T-helper 2 cell treated with Interferon-gamma antibody and Interleukin-4, amounts not matched to agents 100 ng/mL and 5 ng/mL, for 36 hours (primary cell): ENCODE data around the gene SBSN. TPM values are rescaled to one million over a fixed set of nuclear protein-coding genes. Genes with fewer than 3 reads are reported as not detected.
"Not testable (repeated sequence)": the region's sequence is repeated elsewhere in the genome, so short reads cannot be mapped to it uniquely, and the experiment has no call there.

Experiments
- intact Hi-C: fragments of 100-400 bp; cut with micrococcal nuclease; formaldehyde crosslinking; loops from one replicate; pipeline ENCODE4 v1.15.1; 2023
- total RNA-seq: library from RNA; stranded (reverse); gene quantifications from 2 replicates; pipeline ENCODE4 v1.2.3, GENCODE V29; 2022

SBSN gene
- total RNA-seq, 1 donor from 2014 or later = not detected

GRCh38 chr19:35478794-35479677 lies 49.1 kb downstream of the SBSN start:
- intact Hi-C loops = no loop called here

GRCh38 chr19:35476149-35476548 lies 52.0 kb downstream of the SBSN start:
- intact Hi-C loops = no loop called here

GRCh38 chr19:35474594-35474993 lies 53.5 kb downstream of the SBSN start:
- intact Hi-C loops = not testable (repeated sequence)

- intact Hi-C loops = no loop called here
These were observed 54.0 kb downstream of the SBSN start for GRCh38 chr19:35474104-35474503.

Other genes starting within 250 kb of the SBSN start
- gene HAMP, start 245.8 kb downstream of the SBSN start, total RNA-seq = 0.36 and 0.39 TPM in 2 replicates
- 0.09 and 0.36 TPM in 2 replicates for gene MAG, start 236.2 kb downstream of the SBSN start, total RNA-seq
- gene CD22, start 199.1 kb downstream of the SBSN start, total RNA-seq = 0.20 and 0.70 TPM in 2 replicates
- gene FFAR1, start 180.4 kb downstream of the SBSN start, total RNA-seq = not detected in 2 replicates
- 0.16 TPM in 1 of 2 replicates, not detected in the other for gene FFAR3, start 169.9 kb downstream of the SBSN start, total RNA-seq
- gene GPR42, start 157.2 kb downstream of the SBSN start, total RNA-seq = not detected in 2 replicates
- gene FFAR2, start 80.1 kb downstream of the SBSN start, total RNA-seq = not detected in 2 replicates
- not detected in 2 replicates for gene KRTDAP, start 37.8 kb downstream of the SBSN start, total RNA-seq
- not detected in 2 replicates for gene DMKN, start 14.7 kb downstream of the SBSN start, total RNA-seq
- not detected in 2 replicates for gene GAPDHS, start 5.1 kb upstream of the SBSN start, total RNA-seq
- 54.8 and 58.6 TPM in 2 replicates for gene TMEM147, start 17.3 kb upstream of the SBSN start, total RNA-seq
- gene ATP4A, start 35.3 kb upstream of the SBSN start, total RNA-seq = not detected in 2 replicates
- gene PMIS2, start 57.9 kb upstream of the SBSN start, total RNA-seq = not detected in 2 replicates
- 41.6 and 47.4 TPM in 2 replicates for gene HAUS5, start 84.4 kb upstream of the SBSN start, total RNA-seq
- 96.5 and 109 TPM in 2 replicates for gene RBM42, start 100.7 kb upstream of the SBSN start, total RNA-seq
- 0.80 and 1.3 TPM in 2 replicates for gene ETV2, start 113.4 kb upstream of the SBSN start, total RNA-seq
- gene COX6B1, start 120.0 kb upstream of the SBSN start, total RNA-seq = 489 and 495 TPM in 2 replicates
- 0.48 and 0.50 TPM in 2 replicates for gene UPK1A, start 138.2 kb upstream of the SBSN start, total RNA-seq
- gene ZBTB32, start 176.2 kb upstream of the SBSN start, total RNA-seq = 55.9 and 57.1 TPM in 2 replicates
- 60.0 and 62.6 TPM in 2 replicates for gene KMT2B, start 189.7 kb upstream of the SBSN start, total RNA-seq
- 31.2 and 35.2 TPM in 2 replicates for gene IGFLR1, start 214.1 kb upstream of the SBSN start, total RNA-seq
- 24.0 and 24.5 TPM in 2 replicates for gene U2AF1L4, start 217.1 kb upstream of the SBSN start, total RNA-seq
- 42.0 and 45.5 TPM in 2 replicates for gene PSENEN, start 217.3 kb upstream of the SBSN start, total RNA-seq
- gene LIN37, start 220.3 kb upstream of the SBSN start, total RNA-seq = 10.8 and 15.2 TPM in 2 replicates
- gene HSPB6, start 228.7 kb upstream of the SBSN start, total RNA-seq = not detected in 2 replicates
- 50.4 and 51.1 TPM in 2 replicates for gene PROSER3, start 229.9 kb upstream of the SBSN start, total RNA-seq
- gene ARHGAP33, start 247.3 kb upstream of the SBSN start, total RNA-seq = 67.1 and 72.6 TPM in 2 replicates